Activated CD8-positive, alpha-beta memory T cell treated with anti-CD3 and anti-CD28 coated beads, Interleukin-2, amount 50 U/mL, for 48 hours (primary cell): ENCODE measurements around the gene PLCXD1.
"Not testable (repeated sequence)": the region's sequence is repeated elsewhere in the genome, so short reads cannot be mapped to it uniquely, and the experiment has no call there.

Source experiments
- DNase-seq: peaks from one replicate; pipeline ENCODE4 v3.0.0-alpha.2; 2020

The PLCXD1 gene

GRCh38 chrX:336227-336626 lies 55.0 kb downstream of the PLCXD1 start:
- DNase-seq: no peak

- DNase-seq: no peak
Observed at GRCh38 chrX:337331-337831, 56.2 kb downstream of the PLCXD1 start.

DNA sequence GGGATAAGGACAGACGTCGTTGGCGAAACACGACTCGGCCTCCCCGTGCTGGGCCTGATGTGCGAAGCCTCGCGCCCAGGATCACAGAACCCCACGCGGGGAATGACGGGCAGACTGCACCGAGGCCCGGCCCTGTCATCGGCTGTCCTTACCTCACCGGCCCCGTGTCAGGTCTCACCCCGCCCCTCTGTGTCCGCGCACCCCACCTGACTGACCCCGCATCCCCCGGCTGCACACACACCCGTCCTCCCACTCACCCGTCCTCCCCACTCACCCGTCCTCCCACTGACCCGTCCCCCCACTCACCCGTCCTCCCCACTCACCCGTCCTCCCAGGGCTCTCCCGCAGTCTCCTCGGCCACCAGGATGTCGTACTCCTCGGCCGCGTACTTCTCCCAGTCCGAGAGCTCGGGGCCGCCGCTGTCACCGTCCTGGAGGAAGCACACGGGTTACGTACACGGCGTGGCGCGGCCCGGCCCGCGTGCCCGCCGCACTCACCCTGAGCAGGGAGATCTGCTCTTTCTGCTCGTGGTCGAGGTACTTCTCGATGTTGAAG lies 57.2 kb downstream of the PLCXD1 start:
- no peak for DNase-seq

- DNase-seq: no peak
Observed at GRCh38 chrX:338836-339400, 57.7 kb downstream of the PLCXD1 start.

DNA sequence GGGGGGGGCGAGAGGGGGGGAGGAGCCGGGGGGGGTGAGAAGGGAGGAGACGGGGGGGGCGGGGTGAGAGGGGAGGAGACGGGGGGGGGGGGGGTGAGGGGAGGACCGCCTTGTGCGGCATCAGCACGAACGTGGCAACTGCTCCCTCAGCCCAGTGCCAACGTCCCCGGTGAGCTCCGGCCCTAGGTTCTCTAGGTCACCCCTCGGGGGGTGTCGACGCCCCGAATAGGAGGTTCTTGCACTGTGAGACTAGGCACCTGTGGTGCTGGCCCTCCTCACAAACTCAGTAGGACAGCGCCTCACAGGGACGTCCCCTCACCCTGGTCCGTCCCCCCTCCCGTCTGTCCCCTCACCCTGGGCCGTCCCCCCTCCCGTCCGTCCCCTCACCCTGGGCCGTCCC lies 58.9 kb downstream of the PLCXD1 start:
- no peak for DNase-seq

- no peak for DNase-seq
Observed at GRCh38 chrX:340641-341423, 59.7 kb downstream of the PLCXD1 start.

GRCh38 chrX:341541-342101 lies 60.4 kb downstream of the PLCXD1 start:
- DNase-seq: no peak

GRCh38 chrX:344371-344901 lies 63.3 kb downstream of the PLCXD1 start:
- no peak for DNase-seq

GRCh38 chrX:345020-345925 lies 64.1 kb downstream of the PLCXD1 start:
- DNase-seq: no peak

DNA sequence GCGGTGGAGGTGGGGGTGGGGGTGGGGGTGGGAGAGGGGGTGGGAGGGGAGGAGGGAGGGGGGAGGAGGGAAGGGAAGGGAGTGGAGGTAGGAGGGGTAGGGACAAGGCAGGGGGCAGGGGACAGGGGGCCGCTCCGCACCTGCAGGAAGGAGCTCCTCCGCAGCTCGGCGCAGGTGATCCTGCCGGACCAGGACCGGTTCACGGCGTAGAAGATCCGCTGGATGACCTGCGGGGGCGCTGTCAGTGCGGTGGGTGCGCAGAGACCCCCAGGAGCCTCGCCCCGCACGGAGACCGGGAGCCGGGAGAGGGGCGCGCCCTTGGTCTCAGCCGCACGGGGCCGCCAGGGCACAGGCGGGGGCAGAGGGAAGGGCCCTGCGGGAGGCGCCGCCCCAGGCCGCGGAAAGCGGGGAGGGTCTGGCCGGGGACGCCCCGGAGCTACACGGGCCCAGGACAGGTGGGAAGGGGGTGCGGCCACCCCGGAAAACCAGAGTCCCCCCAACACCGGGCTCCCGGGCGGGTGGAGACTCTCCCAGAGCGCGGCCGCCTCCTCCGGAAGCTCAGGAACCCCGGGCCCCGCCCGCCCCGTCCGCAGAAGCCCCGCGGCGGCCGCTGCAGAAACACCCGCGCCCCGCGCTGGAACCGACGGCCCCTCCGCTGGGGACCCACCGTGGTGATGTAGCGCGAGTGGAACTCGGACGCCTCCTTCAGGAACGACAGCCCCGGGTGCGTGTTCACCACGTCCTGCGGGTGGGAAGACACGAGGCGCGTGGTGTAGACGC lies 65.0 kb downstream of the PLCXD1 start:
- no peak for DNase-seq

DNA sequence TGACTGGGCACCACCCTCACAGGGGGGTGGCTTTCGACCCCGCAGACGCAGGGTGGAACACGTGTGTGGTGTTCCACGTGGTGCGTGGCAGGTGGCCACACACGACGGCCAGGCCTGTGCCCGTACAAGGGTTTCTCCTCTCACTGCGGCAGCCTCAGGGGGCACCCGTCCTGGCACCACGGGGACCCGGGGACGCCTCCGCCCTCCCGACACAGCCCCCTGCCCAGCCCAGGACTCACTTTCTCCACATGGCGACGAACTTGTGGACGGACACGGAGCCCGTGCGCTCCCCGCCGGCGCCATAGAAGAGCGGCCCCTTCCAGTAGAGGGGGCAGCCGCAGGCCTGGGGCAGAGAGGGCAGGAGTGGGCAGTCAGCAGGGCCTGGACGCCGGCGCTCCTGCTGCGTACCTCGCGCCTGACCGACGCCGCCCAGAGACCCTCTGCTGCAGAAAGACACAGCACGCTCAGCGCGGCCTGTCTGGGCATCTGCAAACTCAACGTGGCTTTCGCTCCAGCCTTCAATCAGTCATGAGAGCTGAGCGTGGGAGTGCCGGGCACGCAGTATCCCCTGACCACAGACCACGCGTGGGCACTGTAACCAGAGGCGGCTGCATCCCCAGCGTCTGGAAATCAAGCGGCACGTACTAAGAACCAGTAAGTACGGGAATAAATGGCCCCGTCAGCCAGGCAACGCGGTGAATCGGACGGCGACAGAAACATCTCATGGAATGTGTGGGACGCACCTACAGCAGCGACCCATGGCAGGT lies 66.4 kb downstream of the PLCXD1 start:
- DNase-seq: no peak

DNA sequence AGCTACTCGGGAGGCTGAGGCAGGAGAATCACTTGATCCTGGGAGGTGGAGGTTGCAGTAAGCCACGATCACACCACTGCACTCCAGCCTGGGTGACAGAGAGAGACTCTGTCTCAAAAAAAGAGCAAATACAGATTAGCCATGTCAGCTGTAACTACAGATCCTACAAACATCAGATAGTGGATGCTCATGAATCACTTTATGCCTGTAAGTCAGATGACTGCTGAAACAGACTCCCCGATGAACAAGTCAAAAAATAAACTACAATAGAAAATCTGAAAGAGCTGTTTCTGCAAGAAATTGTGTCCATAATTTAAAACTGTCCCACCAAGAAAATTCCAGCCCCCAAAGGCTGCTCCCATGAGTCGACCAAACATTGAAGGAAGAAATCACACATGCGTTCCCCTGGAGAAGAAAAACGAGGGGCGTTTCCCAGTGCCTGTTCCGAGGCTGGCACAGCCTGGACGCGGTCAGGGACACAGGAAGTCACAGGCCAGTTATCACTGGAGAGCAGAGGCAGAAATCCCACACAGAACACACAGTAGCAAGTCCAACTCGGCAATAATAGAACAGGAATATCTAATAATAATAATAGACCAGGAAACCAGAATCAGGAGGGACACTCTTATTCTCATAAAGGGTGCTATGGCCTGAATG lies 67.4 kb downstream of the PLCXD1 start:
- DNase-seq: no peak

GRCh38 chrX:349196-349595 lies 68.0 kb downstream of the PLCXD1 start:
- DNase-seq: no peak

DNA sequence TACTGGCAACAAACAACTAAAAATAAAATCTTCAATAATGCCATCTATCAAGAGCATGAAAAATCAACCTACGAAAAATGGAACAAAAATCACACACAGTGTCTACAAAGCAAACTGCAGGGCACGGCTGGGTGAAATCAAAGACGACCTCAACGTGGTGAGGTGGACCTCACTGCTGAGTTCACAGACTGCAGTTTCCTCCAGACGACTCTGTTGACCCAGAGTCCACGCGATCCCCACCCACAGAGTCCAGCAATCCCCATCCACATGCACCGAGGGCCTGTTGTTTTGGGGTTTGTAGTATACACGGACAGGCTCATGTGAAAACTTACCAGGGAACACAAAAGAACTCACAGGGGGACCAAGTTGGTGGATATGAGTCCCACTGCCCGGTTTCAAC lies 68.5 kb downstream of the PLCXD1 start:
- no peak for DNase-seq

GRCh38 chrX:350148-350533 lies 69.0 kb downstream of the PLCXD1 start:
- DNase-seq: no peak

DNA sequence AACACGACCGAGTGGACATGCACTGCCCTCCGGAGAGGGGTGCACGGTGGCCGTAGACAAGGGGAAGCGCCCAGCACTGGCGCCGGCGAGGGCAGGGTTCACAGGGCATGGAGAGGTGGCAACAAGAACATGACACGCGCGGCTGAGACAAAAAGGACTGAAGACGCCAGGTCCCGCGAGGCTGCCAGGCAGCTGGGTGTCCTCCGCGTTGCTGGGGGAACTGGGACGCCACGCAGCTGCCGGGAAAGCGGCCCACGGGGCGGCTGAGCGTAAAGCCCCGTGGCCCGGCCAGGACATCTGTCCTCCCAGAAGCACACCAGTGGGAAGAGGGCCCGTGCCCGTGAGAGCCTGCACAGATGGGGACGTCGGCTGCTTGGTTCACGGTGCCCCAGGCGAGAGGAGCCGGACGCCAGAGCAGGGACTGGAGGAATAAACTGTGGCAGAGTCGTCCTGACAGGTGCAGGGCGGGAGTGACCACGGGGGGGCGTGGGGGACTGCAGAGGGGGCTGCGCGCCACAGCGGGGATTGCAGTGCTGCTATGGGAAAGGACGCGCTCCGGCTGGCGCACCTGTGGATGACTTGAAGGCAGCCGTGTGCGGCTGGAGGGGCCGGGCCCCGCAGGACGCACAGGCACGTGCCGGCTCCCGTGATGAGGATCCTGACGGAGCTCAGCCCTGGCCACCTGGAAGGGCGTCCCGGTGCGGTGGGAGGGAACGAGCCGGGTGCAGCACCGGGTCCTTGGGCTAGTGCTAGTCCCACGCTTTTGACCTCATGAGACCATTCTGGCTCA lies 69.5 kb downstream of the PLCXD1 start:
- DNase-seq: no peak

GRCh38 chrX:351324-351641 lies 70.1 kb downstream of the PLCXD1 start:
- not testable (repeated sequence) for DNase-seq

- no peak for DNase-seq
Observed at GRCh38 chrX:351736-352135, 70.6 kb downstream of the PLCXD1 start.

GRCh38 chrX:352181-352580 lies 71.0 kb downstream of the PLCXD1 start:
- no peak for DNase-seq
